ENCODE data around the gene LSM11.

LSM11 gene

GRCh38 chr5:157766902-157767301, 23.4 kb downstream of the LSM11 start:
- Histone ChIP-seq H3K9ac (ENCODE audit: low read depth, low read length) (no peak overlapping the region), H4K20me1 (ENCODE audit: insufficient read depth, low read length) (no peaks in the 10 kb centered on the region), H3K27me3 (ENCODE audit: insufficient read depth, low read length, poor library complexity) (no peaks in the 10 kb centered on the region), H3K27ac (ENCODE audit: low read length) (no peak overlapping the region), H3K79me2 (ENCODE audit: insufficient read depth, low read length) (no peaks in the 10 kb centered on the region), H3K4me3 (ENCODE audit: low read depth in 1 of 2, low read length in 2 of 2) (no peak overlapping the region), H3K36me3 (ENCODE audit: insufficient read depth, low read length) (no peaks in the 10 kb centered on the region), H3K4me1 (ENCODE audit: insufficient read depth, low read length) (no peaks in the 10 kb centered on the region), H3K4me2 (ENCODE audit: insufficient read depth, low read length) (no peak overlapping the region), H2AFZ (ENCODE audit: low read depth, low read length) (no peak overlapping the region), H3K9me3 (ENCODE audit: insufficient read depth, low read length, severe bottlenecking) (no peaks in the 10 kb centered on the region)
- DNase-seq, result no peak
- TF ChIP-seq CTCF (IDR thresholded peaks at IDR 0.05; ENCODE audit: borderline replicate concordance, extremely low read depth, low read length, poor library complexity, severe bottlenecking) (no peak), EZH2 (IDR thresholded peaks at IDR 0.05; ENCODE audit: borderline replicate concordance, low read depth, low read length, severe bottlenecking) (no peak)
- ATAC-seq (ENCODE audit: insufficient read depth, low read depth), result no peak

- no peak overlapping the region for H3K4me3 ChIP-seq (ENCODE audit: low read depth in 1 of 2, low read length in 2 of 2)
- DNase-seq, result no peak
- H3K27me3 ChIP-seq (ENCODE audit: insufficient read depth, low read length, poor library complexity), result no peaks in the 10 kb centered on the region
- TF ChIP-seq CTCF (IDR thresholded peaks at IDR 0.05; ENCODE audit: borderline replicate concordance, extremely low read depth, low read length, poor library complexity, severe bottlenecking) (no peak), EZH2 (IDR thresholded peaks at IDR 0.05; ENCODE audit: borderline replicate concordance, low read depth, low read length, severe bottlenecking) (no peak)
- H3K79me2 ChIP-seq (ENCODE audit: insufficient read depth, low read length), result no peaks in the 10 kb centered on the region
- ATAC-seq (ENCODE audit: insufficient read depth, low read depth), result no peak
- H4K20me1 ChIP-seq (ENCODE audit: insufficient read depth, low read length), result no peaks in the 10 kb centered on the region
- no peak overlapping the region for H2AFZ ChIP-seq (ENCODE audit: low read depth, low read length)
- H3K27ac ChIP-seq (ENCODE audit: low read length), result no peak overlapping the region
- no peaks in the 10 kb centered on the region for H3K4me1 ChIP-seq (ENCODE audit: insufficient read depth, low read length)
- H3K36me3 ChIP-seq (ENCODE audit: insufficient read depth, low read length), result no peaks in the 10 kb centered on the region
- no peak overlapping the region for H3K9ac ChIP-seq (ENCODE audit: low read depth, low read length)
- H3K9me3 ChIP-seq (ENCODE audit: insufficient read depth, low read length, severe bottlenecking), result no peaks in the 10 kb centered on the region
- H3K4me2 ChIP-seq (ENCODE audit: insufficient read depth, low read length), result no peak overlapping the region
Measured at GRCh38 chr5:157767689-157768088, 24.2 kb downstream of the LSM11 start.

GRCh38 chr5:157770665-157771064, 27.2 kb downstream of the LSM11 start:
- Histone ChIP-seq H3K4me1 (ENCODE audit: insufficient read depth, low read length) (no peaks in the 10 kb centered on the region), H3K27me3 (ENCODE audit: insufficient read depth, low read length, poor library complexity) (no peaks in the 10 kb centered on the region), H3K27ac (ENCODE audit: low read length) (no peak overlapping the region), H2AFZ (ENCODE audit: low read depth, low read length) (no peak overlapping the region), H3K4me3 (ENCODE audit: low read depth in 1 of 2, low read length in 2 of 2) (no peak overlapping the region), H4K20me1 (ENCODE audit: insufficient read depth, low read length) (no peaks in the 10 kb centered on the region), H3K4me2 (ENCODE audit: insufficient read depth, low read length) (no peak overlapping the region), H3K9me3 (ENCODE audit: insufficient read depth, low read length, severe bottlenecking) (no peaks in the 10 kb centered on the region), H3K36me3 (ENCODE audit: insufficient read depth, low read length) (no peaks in the 10 kb centered on the region), H3K9ac (ENCODE audit: low read depth, low read length) (no peak overlapping the region), H3K79me2 (ENCODE audit: insufficient read depth, low read length) (no peaks in the 10 kb centered on the region)
- TF ChIP-seq EZH2 (IDR thresholded peaks at IDR 0.05; ENCODE audit: borderline replicate concordance, low read depth, low read length, severe bottlenecking), result no peak
- ATAC-seq (ENCODE audit: insufficient read depth, low read depth) (no peak), DNase-seq (no peak)

GRCh38 chr5:157772127-157772526, 28.6 kb downstream of the LSM11 start:
- Histone ChIP-seq H3K36me3 (ENCODE audit: insufficient read depth, low read length) (no peaks in the 10 kb centered on the region), H4K20me1 (ENCODE audit: insufficient read depth, low read length) (no peaks in the 10 kb centered on the region), H3K9me3 (ENCODE audit: insufficient read depth, low read length, severe bottlenecking) (no peaks in the 10 kb centered on the region), H3K79me2 (ENCODE audit: insufficient read depth, low read length) (no peaks in the 10 kb centered on the region), H3K4me2 (ENCODE audit: insufficient read depth, low read length) (no peak overlapping the region), H3K4me3 (ENCODE audit: low read depth in 1 of 2, low read length in 2 of 2) (no peak overlapping the region), H3K27me3 (ENCODE audit: insufficient read depth, low read length, poor library complexity) (no peaks in the 10 kb centered on the region), H3K9ac (ENCODE audit: low read depth, low read length) (no peak overlapping the region), H3K27ac (ENCODE audit: low read length) (no peak overlapping the region), H3K4me1 (ENCODE audit: insufficient read depth, low read length) (peaks cover under 1% of the 10 kb centered on the region), H2AFZ (ENCODE audit: low read depth, low read length) (no peak overlapping the region)
- no peak for DNase-seq
- ATAC-seq (ENCODE audit: insufficient read depth, low read depth), result no peak
- TF ChIP-seq EZH2 (IDR thresholded peaks at IDR 0.05; ENCODE audit: borderline replicate concordance, low read depth, low read length, severe bottlenecking), result no peak
- TF ChIP-seq CTCF (IDR thresholded peaks at IDR 0.05; ENCODE audit: borderline replicate concordance, extremely low read depth, low read length, poor library complexity, severe bottlenecking), result no peak

Measured in DND-41 (cell line).